Duodenal mucosa (tissue), 2 donors: Measurements from ENCODE around the gene NLRP1.
"Not testable (repeated sequence)": the region's sequence is repeated elsewhere in the genome, so short reads cannot be mapped to it uniquely, and the experiment has no call there.

ENCODE experiments used
- H3K27ac ChIP-seq: one replicate; pipeline ENCODE4 v1.7.0; 2013; ENCODE audit warnings: low read depth, low read length
- H3K27me3 ChIP-seq, 2 donors: one replicate each; pipeline ENCODE4 v1.7.0; 2013; ENCODE audit warnings: low read length in 2 of 2, control low read depth in 1 of 2; ENCODE audit not compliant: insufficient read depth in 2 of 2, control insufficient read depth in 1 of 2
- H3K36me3 ChIP-seq, 2 donors: one replicate each; pipeline ENCODE4 v1.7.0; 2013; ENCODE audit warnings: low read length in 2 of 2, control low read depth in 1 of 2; ENCODE audit not compliant: insufficient read depth in 2 of 2, control insufficient read depth in 1 of 2
- H3K4me1 ChIP-seq, 2 donors: one replicate each; pipeline ENCODE4 v1.7.0; 2013; ENCODE audit warnings: low read length in 2 of 2, control low read depth in 1 of 2; ENCODE audit not compliant: insufficient read depth in 2 of 2, control insufficient read depth in 1 of 2
- H3K4me3 ChIP-seq, 2 donors: one replicate each; pipeline ENCODE4 v1.7.0; 2013; ENCODE audit warnings: low read length in 2 of 2, low read depth in 1 of 2
- H3K9ac ChIP-seq, 2 donors: one replicate each; pipeline ENCODE4 v1.7.0; 2013; ENCODE audit warnings: low read length in 2 of 2, low read depth in 1 of 2
- H3K9me3 ChIP-seq, 2 donors: one replicate each; pipeline ENCODE4 v1.7.0; 2013; ENCODE audit warnings: low read length in 2 of 2, control low read depth in 1 of 2; ENCODE audit not compliant: control insufficient read depth in 1 of 2

The NLRP1 gene

GRCh38 chr17:5580367-5580766, 3.9 kb downstream of the NLRP1 start:
- Histone ChIP-seq H3K27me3 (no peaks in the 10 kb centered on the region), H3K4me3 (no peak overlapping the region), H3K36me3 (peaks cover 0 to 6% of the 10 kb centered on the region in 2 donors), H3K4me1 (peaks cover 15 to 33% of the 10 kb centered on the region in 2 donors), H3K27ac (no peak overlapping the region), H3K9ac (no peak overlapping the region), H3K9me3 (no peaks in the 10 kb centered on the region)

DNA sequence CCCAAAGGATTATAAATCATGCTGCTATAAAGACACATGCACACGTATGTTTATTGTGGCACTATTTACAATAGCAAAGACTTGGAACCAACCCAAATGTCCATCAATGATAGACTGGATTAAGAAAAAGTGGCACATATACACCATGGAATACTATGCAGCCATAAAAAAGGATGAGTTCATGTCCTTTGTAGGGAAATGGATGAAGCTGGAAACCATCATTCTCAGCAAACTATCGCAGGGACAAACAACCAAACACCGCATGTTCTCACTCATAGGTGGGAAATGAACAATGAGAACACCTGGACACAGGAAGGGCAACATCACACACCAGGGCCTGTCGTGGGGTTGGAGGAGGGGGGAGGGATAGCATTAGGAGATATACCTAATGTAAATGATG, 5.5 kb downstream of the NLRP1 start:
- not testable (repeated sequence) for H3K27ac ChIP-seq, H3K36me3 ChIP-seq, H3K9ac ChIP-seq, H3K27me3 ChIP-seq, H3K4me3 ChIP-seq, H3K9me3 ChIP-seq
- H3K4me1 ChIP-seq, result peaks cover 8 to 23% of the 10 kb centered on the region in 2 donors

- not testable (repeated sequence) for H3K27ac ChIP-seq, H3K27me3 ChIP-seq, H3K4me1 ChIP-seq, H3K4me3 ChIP-seq, H3K36me3 ChIP-seq, H3K9ac ChIP-seq, H3K9me3 ChIP-seq
Observed at GRCh38 chr17:5573017-5573416, 11.3 kb downstream of the NLRP1 start.

DNA sequence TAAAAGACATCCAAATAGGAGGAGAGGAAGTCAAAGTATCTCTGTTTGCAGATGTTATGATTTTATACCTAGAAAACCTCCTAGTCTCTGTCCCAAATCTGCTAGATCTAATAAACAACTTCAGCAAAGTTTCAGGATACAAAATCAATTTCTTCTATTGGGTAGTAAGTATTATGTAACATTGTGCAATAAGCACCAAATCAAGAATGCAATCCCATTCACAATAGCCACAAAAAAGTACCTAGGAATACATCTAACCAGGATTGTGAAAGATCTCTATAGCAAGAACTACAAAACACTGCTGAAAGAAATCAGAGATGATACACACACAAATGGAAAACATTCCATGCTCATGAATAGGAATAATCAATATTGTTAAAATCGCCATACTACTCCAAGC, 13.0 kb downstream of the NLRP1 start:
- Histone ChIP-seq H3K27ac (no peak overlapping the region), H3K4me3 (no peak overlapping the region), H3K9me3 (no peaks in the 10 kb centered on the region), H3K4me1 (no peaks in the 10 kb centered on the region), H3K27me3 (no peaks in the 10 kb centered on the region), H3K36me3 (no peaks in the 10 kb centered on the region), H3K9ac (no peak overlapping the region)

DNA sequence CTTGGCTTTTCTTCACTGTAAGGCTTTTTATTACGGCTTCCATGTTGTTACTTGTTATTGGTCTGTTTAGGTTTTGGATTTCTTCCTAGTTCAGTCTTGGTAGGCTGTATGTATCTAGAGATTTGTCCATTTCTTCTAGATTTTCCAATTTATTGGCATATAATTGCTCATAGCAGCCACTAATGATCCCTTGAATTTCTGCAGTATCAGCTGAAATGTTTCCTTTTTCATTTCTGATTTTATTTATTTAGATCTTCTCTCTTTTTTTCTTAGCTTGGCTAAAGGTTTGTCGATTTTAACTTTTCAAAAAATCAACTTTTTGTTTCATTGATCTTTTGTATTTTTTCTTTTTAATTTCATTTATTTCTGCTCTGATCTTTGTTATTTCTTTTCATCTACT, 18.5 kb downstream of the NLRP1 start:
- Histone ChIP-seq H3K9me3 (no peaks in the 10 kb centered on the region), H3K4me1 (no peaks in the 10 kb centered on the region), H3K36me3 (peaks cover 0 to 3% of the 10 kb centered on the region in 2 donors), H3K27ac (no peak overlapping the region), H3K4me3 (no peak overlapping the region), H3K27me3 (no peaks in the 10 kb centered on the region), H3K9ac (no peak overlapping the region)

GRCh38 chr17:5563456-5563855, 20.9 kb downstream of the NLRP1 start:
- H3K27me3 ChIP-seq, result no peaks in the 10 kb centered on the region
- no peak overlapping the region for H3K27ac ChIP-seq
- no peak overlapping the region for H3K9ac ChIP-seq
- H3K4me1 ChIP-seq, result no peaks in the 10 kb centered on the region
- no peaks in the 10 kb centered on the region for H3K9me3 ChIP-seq
- peaks cover 0 to 14% of the 10 kb centered on the region in 2 donors for H3K36me3 ChIP-seq
- H3K4me3 ChIP-seq, result no peak overlapping the region

- Histone ChIP-seq H3K9ac (no peak overlapping the region), H3K36me3 (peaks cover 0 to 16% of the 10 kb centered on the region in 2 donors), H3K4me1 (no peaks in the 10 kb centered on the region), H3K4me3 (no peak overlapping the region), H3K9me3 (no peaks in the 10 kb centered on the region), H3K27me3 (no peaks in the 10 kb centered on the region), H3K27ac (no peak overlapping the region)
Observed at GRCh38 chr17:5562661-5563360, 21.5 kb downstream of the NLRP1 start.

- Histone ChIP-seq H3K4me1 (no peaks in the 10 kb centered on the region), H3K9ac (no peak overlapping the region), H3K36me3 (peaks cover 0 to 16% of the 10 kb centered on the region in 2 donors), H3K4me3 (no peak overlapping the region), H3K9me3 (no peaks in the 10 kb centered on the region), H3K27me3 (no peaks in the 10 kb centered on the region), H3K27ac (no peak overlapping the region)
Observed at GRCh38 chr17:5561736-5562571, 22.4 kb downstream of the NLRP1 start.

GRCh38 chr17:5560361-5560988, 23.8 kb downstream of the NLRP1 start:
- Histone ChIP-seq H3K9me3 (no peaks in the 10 kb centered on the region), H3K9ac (no peak overlapping the region), H3K27me3 (no peaks in the 10 kb centered on the region)

More at GRCh38 chr17:5560361-5560988, 23.8 kb downstream of the NLRP1 start:
- Histone ChIP-seq H3K4me1 (no peaks in the 10 kb centered on the region), H3K36me3 (peaks cover 0 to 16% of the 10 kb centered on the region in 2 donors), H3K4me3 (no peak overlapping the region), H3K27ac (no peak overlapping the region)
